Measurements from ENCODE around the gene TRIP12.

- TF ChIP-seq CTCF (IDR thresholded peaks at IDR 0.05) (no peak), REST (IDR thresholded peaks at IDR 0.05; ENCODE audit: insufficient read depth in 1 of 2, low read depth in 2 of 2, low read length in 1 of 2) (no peak), POLR2AphosphoS5 (IDR thresholded peaks at IDR 0.05; ENCODE audit: low read depth, low read length) (no peak), SIN3A (IDR thresholded peaks at IDR 0.05; ENCODE audit: borderline replicate concordance, insufficient read depth, low read depth, low read length) (no peak)
These were observed 103.6 kb downstream of the TRIP12 start for GRCh38 chr2:229818230-229818629.
